ENCODE measurements around the gene SLC4A5. TPM values are rescaled to one million over a fixed set of nuclear protein-coding genes. Genes with fewer than 3 reads are reported as not detected.

SLC4A5 gene
- total RNA-seq, 1 experiment from 2014 or later: 0.70 TPM

DNA sequence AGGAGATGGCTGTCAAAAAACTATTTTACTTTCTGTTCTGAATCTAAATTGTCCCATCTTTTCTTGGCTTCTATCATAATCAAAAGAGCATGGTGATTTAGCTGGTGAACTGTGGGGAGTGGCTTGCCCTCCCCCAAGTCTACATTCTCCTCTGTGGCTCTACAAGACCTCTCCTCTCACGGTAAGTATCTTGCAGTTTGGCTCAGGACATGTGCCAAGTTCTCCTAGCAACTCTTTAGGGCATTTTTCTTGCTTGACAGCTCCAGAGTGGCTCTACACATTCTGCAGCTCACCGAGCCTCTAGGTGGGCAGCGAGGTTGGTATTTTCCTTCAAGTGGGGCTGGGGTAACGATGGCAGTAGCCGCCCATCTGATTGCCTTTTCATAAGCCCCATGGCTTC, 29.1 kb downstream of the SLC4A5 start:
- POLR2A ChIA-PET: no interaction called here
- no peak overlapping the region for H3K27ac Mint-ChIP-seq (ENCODE audit: low read depth, unreplicated experiment)
- peaks cover 5% of the 10 kb centered on the region for H3K4me1 Mint-ChIP-seq (ENCODE audit: insufficient read depth, unreplicated experiment)
- DNase-seq (ENCODE audit: unreplicated experiment): no peak
- intact Hi-C loops (cut with micrococcal nuclease): no loop called here
- no TSS peak for BruUV-seq (replicated peaks)
- TF ChIP-seq CTCF (IDR thresholded peaks at IDR 0.05; ENCODE audit: unreplicated experiment): no peak
- no peak overlapping the region for H3K4me3 Mint-ChIP-seq (ENCODE audit: unreplicated experiment)
- H3K36me3 Mint-ChIP-seq (ENCODE audit: insufficient read depth, unreplicated experiment): peaks cover 6% of the 10 kb centered on the region
- CTCF ChIA-PET: no interaction called here
- H3K27me3 Mint-ChIP-seq (ENCODE audit: insufficient read depth, unreplicated experiment): peaks cover 22% of the 10 kb centered on the region
- H3K9me3 Mint-ChIP-seq (ENCODE audit: unreplicated experiment): no peaks in the 10 kb centered on the region

DNA sequence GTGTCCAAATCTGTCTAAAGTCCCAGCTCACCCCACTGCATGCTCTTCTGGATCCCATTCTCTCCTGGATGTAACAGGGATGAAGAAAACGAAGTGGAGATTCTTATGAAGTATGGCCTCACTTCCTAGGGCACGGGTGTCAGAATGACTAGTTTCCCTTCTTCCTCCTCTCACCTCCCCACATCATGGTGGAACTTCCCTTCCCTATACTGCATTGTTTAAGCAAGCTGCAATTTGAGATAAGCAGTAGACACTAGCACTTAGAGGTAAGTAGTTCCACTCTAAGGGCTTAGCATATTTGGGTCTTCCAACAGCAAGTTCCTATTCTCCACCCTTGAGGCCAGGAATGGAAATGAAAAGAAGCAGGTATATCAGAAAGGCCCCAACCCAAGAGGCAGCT, 29.7 kb downstream of the SLC4A5 start:
- POLR2A ChIA-PET: no interaction called here
- no peak for DNase-seq (ENCODE audit: unreplicated experiment)
- intact Hi-C loops (cut with micrococcal nuclease): no loop called here
- peaks cover 22% of the 10 kb centered on the region for H3K27me3 Mint-ChIP-seq (ENCODE audit: insufficient read depth, unreplicated experiment)
- BruUV-seq (replicated peaks): no TSS peak
- H3K9me3 Mint-ChIP-seq (ENCODE audit: unreplicated experiment): no peaks in the 10 kb centered on the region
- H3K4me1 Mint-ChIP-seq (ENCODE audit: insufficient read depth, unreplicated experiment): peaks cover 5% of the 10 kb centered on the region
- H3K4me3 Mint-ChIP-seq (ENCODE audit: unreplicated experiment): no peak overlapping the region
- CTCF ChIA-PET: interaction anchor here (1.0 to 1.1 kb wide), 2 partner anchors 22 to 210 kb away, joined by 3 to 4 read pairs; no protein-coding TSS in a partner anchor
- TF ChIP-seq CTCF (IDR thresholded peaks at IDR 0.05; ENCODE audit: unreplicated experiment): no peak
- H3K27ac Mint-ChIP-seq (ENCODE audit: low read depth, unreplicated experiment): no peak overlapping the region
- peaks cover 6% of the 10 kb centered on the region for H3K36me3 Mint-ChIP-seq (ENCODE audit: insufficient read depth, unreplicated experiment)

DNA sequence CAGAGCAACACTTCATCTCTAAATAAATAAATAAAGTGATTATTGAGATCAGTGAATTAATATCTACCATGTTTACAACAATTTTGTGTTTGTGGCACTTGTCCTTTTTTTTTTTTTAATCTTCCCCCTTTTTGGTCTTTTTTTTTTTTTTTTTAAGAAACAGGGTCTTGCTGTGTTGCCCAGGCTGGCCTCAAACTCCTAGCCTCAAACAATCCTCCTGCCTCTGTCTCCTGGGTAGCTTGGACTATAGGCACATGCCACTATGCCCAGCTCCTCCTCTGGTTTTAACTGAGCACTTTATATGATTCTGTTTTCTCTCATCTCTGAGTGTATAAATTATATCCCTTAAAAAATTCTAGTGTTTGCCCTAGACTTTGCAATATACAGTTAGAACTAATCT, 30.3 kb downstream of the SLC4A5 start:
- DNase-seq (ENCODE audit: unreplicated experiment): no peak
- BruUV-seq (replicated peaks): no TSS peak
- intact Hi-C loops (cut with micrococcal nuclease): no loop called here
- peaks cover 5% of the 10 kb centered on the region for H3K4me1 Mint-ChIP-seq (ENCODE audit: insufficient read depth, unreplicated experiment)
- H3K27me3 Mint-ChIP-seq (ENCODE audit: insufficient read depth, unreplicated experiment): peaks cover 22% of the 10 kb centered on the region
- no peak for TF ChIP-seq CTCF (IDR thresholded peaks at IDR 0.05; ENCODE audit: unreplicated experiment)
- CTCF ChIA-PET: interaction anchor here (1.0 to 1.1 kb wide), 3 partner anchors 23 to 210 kb away, joined by 3 to 4 read pairs (median 3); no protein-coding TSS in a partner anchor
- H3K27ac Mint-ChIP-seq (ENCODE audit: low read depth, unreplicated experiment): no peak overlapping the region
- peaks cover 6% of the 10 kb centered on the region for H3K36me3 Mint-ChIP-seq (ENCODE audit: insufficient read depth, unreplicated experiment)
- no peaks in the 10 kb centered on the region for H3K9me3 Mint-ChIP-seq (ENCODE audit: unreplicated experiment)
- POLR2A ChIA-PET: no interaction called here
- H3K4me3 Mint-ChIP-seq (ENCODE audit: unreplicated experiment): no peak overlapping the region

DNA sequence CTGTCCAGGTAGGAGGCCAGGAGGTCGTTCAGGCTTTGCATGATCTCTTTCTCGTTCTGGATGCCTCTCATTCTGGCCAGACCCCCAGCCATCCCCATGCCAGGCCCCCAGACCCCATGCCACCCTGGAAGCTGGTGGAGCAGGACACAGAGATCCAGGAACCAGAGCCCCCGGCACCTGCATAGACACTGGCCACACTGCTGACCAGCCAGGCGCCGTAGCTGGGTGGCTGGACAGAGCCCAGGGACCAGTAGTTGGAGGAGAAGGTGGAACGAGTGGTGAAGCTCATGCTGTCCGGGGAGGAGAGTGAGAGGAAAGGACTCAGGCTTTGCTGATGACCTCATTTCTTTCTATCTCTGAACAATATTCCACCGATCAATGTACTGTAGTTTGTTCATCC, 35.5 kb downstream of the SLC4A5 start:
- Mint-ChIP-seq H3K27ac (ENCODE audit: low read depth, unreplicated experiment) (no peak overlapping the region), H3K36me3 (ENCODE audit: insufficient read depth, unreplicated experiment) (peaks cover under 1% of the 10 kb centered on the region), H3K27me3 (ENCODE audit: insufficient read depth, unreplicated experiment) (peaks cover 30% of the 10 kb centered on the region), H3K4me3 (ENCODE audit: unreplicated experiment) (no peak overlapping the region), H3K4me1 (ENCODE audit: insufficient read depth, unreplicated experiment) (no peaks in the 10 kb centered on the region), H3K9me3 (ENCODE audit: unreplicated experiment) (no peaks in the 10 kb centered on the region)
- ChIA-PET CTCF (interaction anchor here (3.8 kb wide), 1 partner anchor 27 kb away, joined by 17 read pairs; no protein-coding TSS in a partner anchor), POLR2A (no interaction called here)
- no peak for TF ChIP-seq CTCF (IDR thresholded peaks at IDR 0.05; ENCODE audit: unreplicated experiment)
- BruUV-seq (replicated peaks): no TSS peak
- intact Hi-C loops (cut with micrococcal nuclease): no loop called here
- DNase-seq (ENCODE audit: unreplicated experiment): no peak
